HG02588 (cell line): ENCODE results near the gene PIGU.
A peak's percentile ranks its signal among the peaks of the same experiment; 100 is the strongest.

Experiments used
- ATAC-seq: cut with Tn5 transposase; IDR thresholded peaks from one replicate; pipeline ENCODE4 v1.9.1; 2021; ENCODE audit warnings: mild to moderate bottlenecking, moderate library complexity; ENCODE audit not compliant: unreplicated experiment

PIGU gene

DNA sequence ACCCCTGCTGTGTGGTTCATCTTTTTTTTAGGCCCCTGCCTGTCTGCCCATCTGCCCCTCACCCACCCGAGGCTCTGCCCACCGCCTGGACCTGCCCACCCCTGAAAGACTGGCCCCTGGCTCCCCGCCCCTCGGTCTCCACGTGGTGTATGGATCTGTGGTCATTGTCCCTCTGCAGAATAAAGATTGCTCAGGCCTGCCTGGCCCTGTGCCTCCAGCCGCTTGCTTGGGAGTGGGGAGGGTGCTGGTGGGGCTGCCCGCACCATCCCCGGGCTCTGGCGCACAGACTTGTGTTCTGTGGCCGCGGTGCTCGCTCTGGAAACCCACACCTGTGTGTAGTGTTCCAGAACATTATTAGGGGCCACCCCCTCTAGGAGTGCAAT, 116.8 kb downstream of the PIGU start:
- no peak for ATAC-seq

DNA sequence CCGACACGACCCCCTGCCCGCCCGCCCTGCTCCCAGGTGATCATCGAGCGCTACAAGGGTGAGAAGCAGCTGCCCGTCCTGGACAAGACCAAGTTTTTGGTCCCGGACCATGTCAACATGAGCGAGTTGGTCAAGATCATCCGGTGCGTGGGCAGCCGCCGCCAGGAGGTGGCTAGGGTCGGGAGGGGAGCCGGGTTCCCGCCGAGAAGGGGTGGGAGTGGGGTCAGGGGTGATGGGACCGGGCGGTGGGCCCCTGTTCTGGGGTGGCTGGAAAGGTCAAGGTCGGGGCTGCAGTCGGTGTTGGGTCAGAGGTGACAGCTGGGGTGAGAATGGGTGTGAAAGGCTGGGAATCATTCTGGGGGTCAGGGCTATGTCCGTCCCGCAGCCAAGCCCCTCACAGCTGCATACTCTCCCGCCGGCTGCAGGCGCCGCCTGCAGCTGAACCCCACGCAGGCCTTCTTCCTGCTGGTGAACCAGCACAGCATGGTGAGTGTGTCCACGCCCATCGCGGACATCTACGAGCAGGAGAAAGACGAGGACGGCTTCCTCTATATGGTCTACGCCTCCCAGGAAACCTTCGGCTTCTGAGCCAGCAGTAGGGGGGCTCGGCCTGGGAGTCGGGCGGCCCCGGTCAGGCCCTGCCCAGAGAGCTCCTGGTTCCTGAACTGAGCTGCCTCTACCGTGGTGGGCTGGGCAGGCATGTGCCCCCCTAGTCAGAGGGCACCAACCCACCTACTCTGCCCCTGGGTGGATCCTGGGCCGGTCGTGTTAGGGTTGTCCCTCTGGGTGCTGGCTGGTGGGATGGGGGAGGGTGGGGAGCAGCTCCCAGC, 117.4 kb downstream of the PIGU start:
- ATAC-seq: no peak

DNA sequence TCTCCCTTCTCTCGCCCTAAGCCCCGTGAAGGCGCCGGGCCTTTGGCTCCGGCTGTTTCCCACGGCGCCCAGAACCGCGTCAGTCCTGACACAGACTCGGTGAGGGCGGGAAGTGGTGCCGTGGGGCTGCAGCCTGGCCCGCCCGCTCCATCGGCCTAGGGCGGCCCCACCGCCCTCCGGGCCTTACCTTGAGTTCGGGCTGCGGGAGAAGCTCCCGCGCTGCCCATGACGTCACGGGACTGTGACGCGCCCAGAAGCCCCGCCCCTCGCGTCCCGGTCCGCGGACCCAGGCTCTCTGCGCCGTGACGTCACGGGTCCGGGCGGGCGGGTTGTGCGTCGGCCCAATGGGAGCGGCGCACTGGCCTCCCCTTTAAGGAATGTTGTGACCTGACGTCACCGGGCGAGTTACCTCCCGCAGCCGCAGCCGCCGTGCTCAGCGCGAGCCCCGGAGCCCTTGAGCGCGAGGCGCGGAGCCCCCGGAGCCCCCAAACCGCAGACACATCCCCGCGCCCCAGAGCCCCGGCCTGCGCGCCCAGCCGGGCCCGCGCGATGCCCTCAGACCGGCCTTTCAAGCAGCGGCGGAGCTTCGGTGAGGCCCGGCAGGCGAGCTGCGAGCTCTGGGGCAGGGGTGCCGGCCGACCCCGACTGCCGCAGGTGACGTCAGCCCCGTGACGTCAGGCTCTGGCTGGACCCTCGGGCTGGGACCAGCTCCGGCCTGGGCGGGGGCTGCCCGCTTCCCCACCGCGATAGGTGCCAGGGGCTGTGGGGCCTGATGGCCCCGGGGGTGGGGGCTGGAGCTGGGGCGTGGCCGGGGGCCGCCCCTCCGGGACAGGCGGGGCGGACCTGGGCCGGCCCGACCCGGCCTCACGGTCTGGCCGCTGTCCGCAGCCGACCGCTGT, 118.3 kb downstream of the PIGU start, which contains the start of gene MAP1LC3A:
Gene MAP1LC3A, plus strand, starts transcription at position 399 of the 899 bp plus-strand sequence. Its CDS starts 151 bp downstream, at position 550.
- peak; percentile 72 for ATAC-seq

DNA sequence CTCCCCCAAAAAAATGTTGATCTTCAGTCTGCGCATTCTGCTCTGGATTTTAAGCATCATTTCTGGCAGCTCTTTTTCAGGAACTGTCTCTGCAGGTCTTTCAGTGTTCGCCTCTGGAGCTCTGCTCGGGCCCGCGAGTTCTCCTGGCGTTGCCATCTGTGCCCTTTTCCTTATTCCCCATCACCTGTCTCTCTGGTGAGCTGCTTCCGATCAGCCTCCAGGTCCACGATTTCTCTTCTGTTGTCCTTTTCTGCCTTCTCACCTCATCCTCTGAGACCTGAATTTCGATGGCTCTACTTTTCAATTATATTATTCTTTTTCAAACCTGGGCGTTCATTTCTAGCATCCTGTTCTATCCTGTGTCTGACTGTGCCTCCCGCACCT, 119.0 kb downstream of the PIGU start:
- ATAC-seq: no peak

DNA sequence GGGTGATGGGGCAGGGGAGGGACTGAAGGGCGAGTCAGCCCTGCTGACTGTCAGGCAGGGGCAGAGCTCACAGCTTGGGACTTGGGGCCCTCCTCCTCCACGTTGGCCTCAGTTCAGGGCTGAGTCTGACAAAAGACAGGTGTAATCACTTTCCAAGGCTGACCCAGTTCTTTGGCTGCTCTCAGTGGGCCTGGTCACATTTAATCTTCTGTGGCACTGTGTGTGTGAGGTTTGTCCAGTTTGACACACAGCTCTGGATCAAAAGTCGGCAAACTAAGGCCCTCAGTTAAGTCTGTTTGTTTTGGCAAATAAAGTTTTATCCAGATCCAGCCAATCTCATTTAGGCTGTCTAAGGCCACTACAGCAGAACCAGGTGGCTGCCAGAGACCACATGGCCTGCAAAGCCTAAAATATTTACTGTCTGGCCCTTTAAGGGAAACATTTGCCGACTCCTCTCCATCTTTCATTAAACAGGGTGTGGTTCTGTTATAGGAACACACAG, 123.5 kb downstream of the PIGU start:
- ATAC-seq: no peak

DNA sequence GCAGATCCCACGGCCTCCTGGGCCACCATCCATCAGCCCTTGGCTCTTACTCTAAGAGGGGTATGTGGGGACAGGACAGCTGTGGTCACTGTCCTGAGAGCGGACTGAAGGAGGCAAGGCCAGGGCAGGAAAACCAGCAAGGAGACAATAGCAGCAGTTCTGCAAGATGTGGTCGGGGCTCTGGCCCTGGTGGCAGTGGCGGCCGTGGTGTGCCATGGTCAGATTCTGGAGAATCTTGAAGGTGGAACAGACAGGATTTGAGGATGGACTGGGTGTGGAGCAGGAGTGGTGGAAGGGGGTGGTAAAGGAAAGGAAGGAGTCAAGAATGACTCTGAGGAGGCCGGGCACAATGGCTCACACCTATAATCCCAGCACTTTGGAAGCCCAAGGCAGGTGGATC, 124.3 kb downstream of the PIGU start:
- ATAC-seq: no peak

DNA sequence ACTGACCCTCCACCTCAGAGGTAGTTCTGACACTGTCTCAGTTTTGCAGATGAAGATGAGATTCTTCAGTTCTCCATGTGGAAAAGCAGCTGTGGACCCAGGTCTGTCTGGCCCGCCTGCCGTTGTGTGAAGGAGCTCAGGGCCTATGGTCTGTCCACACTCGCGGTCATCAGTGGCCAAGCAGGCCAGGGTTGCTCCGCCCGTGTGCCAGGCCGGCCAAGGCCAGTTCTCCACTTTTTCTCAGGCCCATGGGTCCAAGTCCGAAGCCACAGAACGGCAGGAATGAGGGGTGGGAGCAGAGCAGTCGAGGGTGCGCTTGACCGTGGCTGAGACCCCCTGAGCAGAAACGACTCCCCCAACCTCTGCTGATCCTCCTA, 127.0 kb downstream of the PIGU start:
- no peak for ATAC-seq

DNA sequence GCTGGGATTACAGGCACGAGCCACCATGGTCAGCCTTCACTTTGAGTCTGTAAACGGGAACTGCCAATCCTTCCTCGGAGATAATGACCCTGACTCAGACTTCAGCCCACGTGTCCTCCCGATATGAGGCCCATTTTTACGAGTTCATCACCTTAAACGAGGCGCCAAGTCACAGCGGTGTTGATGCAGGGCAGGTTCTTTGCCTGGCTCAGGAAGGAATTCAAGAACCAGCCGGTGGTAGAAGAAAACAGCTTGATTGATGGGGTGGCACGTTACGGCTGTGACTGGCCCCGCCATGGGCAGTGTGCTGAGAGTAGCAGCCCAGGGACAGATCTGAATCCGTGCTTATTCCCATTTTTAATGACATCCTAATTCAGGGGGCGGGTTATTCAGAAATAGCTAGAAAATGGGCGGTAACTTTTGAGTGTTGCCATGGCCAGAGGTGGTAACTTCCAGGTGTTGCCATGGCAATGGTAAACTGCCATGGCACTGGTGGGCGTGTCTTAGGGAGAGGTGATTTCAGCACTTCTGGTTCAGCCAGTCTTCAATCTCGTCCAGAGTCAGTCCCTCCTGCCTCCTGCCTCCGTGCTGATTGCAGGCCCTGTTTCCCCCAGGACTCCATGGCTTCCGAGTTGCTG, 127.5 kb downstream of the PIGU start:
- no peak for ATAC-seq

DNA sequence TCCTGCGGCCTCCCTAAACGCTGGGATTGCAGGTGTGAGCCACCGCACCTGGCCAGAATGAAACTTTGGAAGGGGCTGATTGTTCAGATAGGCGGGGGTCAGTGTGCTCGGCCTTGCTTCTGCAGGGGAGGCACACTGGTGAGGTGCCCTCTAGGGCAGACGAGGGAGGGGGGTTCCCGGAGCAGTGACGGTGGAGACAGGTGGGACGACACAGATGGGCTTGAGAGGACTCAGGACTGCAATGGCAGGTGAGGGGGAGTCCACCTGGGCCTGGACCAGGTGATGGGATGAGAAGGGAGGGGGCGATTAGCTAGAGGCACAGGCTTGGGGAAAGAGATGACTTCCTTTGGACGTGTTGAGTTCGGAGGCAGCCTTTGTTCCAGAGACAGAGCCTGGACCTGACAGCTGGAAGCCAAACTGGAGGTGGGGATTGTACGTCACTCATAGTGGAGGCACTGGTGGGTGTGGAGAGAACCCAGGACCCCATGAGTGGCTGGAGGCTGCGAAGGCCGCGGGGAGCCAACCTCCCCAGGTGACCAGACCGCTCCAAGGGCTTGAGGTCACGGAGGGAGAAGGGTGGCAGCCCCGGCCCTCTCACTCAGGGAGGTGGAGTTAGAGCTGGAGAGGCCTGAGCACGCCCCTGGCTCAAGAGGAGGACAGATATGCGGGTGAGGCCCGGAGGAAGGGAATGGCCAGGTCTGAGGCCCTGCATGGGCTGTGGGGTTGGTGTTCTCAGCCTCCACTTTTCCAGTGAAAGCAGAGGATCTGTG, 128.9 kb downstream of the PIGU start:
- no peak for ATAC-seq

DNA sequence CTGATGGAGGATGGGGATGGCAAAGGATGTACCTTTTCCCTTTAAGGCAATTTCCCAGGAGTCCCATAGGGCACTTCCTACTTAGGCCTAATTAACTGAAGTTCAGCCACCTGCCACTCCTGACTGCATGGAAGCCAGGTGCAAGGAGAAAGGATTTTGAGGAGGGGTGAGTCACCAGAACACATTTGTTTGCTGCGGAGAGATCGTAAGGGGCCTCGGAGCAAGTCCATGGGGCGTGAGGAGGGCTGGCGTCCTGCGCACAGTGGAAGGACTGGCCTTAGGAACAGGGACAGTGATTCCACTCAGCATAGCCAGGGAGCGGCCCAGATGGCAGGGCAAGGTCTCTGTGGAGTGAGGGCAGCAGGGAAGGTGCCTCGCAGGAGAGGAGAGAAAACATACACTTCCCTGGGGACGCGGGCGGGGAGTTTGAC, 130.1 kb downstream of the PIGU start:
- no peak for ATAC-seq

DNA sequence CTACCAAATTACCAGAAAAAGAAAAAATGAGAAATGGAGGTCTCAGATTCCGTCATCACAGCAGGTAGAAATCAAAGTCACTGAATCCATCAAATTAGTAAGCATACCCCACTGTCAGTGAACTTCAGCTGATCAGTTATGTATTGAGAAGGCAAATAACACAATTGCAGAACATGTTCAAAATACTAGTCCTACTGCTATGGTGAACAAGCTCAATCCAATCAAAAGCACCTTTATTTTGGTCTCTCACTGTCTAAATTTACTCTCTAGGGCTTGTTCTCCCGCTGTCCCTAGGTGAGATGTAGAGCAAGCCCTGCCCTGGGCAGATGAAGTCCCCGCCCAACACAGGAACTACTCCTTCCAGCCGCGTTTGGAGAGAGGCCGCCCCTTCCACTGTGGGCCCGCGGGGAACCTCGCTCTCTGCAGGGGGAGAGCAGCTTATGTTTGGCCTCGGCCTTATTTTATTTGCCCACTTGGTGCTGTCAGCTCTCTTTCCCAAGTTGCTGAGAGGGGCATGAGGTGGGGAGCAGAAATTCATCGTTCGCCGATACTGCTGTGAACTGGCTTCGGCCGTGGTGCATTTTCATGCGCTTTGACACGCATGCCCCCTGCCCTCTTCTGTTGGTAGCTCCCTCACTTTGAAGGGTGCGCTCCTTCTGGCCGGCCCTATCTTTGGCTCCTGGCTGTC, 132.6 kb downstream of the PIGU start:
- no peak for ATAC-seq

DNA sequence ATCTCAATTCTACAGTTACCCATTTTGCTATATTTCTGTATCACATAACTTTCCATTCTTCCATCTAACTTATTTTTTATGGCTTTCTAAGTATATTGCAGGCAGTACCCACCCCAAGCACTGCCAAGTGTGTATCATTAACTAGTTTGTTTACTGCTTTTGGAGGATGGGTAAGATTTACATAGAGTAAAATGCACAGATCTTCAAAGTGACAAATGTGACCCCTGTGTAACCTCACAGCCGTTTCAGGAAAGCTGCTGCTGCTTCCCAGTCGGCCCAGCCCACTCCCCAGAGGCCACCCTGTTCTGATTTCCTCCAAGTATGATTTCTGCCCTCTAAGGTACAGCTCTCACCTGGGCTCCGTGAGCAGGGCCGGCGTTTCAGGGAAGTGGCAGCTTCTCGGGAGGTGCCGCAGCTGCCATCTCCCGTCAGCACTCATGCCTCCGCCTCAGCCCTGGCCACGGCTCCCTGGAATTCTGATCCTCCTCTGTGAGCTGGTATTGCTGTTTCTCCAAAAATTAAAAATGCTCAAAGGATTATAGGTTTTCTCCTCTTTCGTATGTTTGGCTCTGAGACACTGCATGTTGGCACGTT, 133.3 kb downstream of the PIGU start:
- ATAC-seq: no peak

DNA sequence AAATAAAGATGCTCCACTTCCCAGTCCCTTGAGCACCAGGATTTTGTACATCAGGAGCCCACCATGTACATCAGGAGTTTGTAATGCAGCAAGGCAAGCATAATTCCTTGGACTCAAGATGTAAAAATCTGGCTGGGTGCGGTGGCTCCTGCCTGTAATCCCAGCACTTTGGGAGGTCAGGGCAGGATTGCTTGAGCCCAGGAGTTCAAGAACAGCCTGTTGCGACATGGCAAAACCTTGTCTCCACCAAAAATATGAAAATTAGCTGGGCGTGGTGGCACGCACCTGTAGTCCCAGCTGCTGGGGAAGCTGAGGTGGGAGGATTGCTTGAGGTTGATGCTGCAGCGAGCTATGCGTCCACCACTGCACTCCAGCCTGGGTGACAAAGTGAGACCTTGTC, 134.5 kb downstream of the PIGU start:
- ATAC-seq: no peak

DNA sequence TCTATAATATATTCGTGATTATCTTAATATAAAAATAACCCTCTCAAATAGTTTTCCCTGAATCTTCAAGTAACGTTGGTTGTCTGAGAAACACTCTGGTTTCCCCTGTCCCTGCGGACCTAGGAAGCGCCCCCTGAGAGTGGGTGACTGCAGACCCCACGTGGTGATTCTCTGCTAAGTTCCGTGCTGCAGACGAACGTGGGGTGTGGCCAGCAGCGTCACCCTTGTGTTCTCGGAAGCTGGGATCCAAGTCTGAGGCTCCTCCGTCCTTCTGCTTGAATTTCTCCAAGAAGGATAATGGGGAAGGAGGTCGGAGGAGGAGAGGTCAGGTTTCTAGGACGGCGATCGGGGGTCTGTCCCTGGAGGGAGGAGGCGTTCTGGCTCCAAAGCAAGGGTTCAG, 135.0 kb downstream of the PIGU start:
- ATAC-seq: no peak

DNA sequence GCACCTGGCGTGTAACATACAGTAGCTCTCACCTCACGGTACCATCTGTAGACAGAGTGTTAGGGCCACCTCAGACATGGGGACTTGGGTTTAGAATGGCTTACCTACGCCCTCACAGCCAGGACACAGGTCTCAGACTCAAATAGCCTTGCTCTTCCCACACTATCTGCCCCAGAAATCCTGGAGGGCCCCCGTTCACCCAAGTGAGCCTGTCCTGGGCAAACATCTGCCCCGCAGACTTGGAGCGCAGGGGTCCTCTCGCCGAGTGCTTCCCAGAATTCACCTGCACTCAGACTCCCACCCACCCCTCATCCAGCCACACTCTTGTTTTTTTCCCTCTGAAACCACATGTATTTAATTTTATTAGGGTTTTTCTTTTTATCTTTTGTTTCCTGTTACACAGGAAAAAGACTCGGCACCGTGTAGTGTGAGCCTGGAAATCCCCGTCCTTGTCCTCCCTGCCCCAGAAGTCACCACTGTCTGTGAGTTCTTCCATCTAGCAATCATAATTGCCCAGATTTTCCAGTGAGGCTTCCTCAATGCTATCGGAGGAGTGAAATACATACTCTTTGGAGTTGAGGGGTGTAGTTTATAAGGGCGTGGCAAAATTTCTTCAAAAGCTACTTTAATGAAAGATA, 135.5 kb downstream of the PIGU start:
- ATAC-seq: no peak

DNA sequence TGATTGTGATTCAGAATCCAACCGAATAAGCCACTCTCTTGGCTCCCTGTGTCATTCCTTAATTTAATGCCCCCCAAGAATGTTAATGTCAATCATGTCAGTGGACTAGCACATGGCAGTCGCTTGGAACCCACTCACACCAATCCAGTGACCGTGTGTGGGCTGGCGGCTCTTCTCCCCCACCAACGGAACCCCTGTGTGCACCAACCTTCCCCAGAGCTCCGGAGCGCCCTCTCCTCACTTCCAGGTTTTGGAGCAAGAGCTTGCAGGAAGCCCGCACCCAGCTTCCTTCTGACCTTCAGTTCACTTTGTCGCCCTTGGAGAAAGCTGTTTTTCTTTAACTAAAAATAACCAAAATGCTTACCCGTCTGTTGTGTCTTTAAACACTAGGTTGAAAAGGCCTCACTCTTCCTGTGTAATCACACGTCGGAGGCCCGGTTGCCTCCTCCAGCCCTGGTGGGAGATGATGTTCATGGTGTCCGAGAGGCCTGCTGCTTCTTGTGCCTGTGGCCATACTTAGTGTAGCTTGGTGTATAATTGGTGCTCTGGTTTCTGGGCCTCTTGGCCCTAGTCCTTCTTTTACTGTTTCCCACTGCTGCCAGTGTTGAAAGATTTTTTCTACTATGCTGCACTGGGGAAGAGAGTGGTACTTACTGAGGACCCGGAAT, 136.2 kb downstream of the PIGU start:
- ATAC-seq: no peak

DNA sequence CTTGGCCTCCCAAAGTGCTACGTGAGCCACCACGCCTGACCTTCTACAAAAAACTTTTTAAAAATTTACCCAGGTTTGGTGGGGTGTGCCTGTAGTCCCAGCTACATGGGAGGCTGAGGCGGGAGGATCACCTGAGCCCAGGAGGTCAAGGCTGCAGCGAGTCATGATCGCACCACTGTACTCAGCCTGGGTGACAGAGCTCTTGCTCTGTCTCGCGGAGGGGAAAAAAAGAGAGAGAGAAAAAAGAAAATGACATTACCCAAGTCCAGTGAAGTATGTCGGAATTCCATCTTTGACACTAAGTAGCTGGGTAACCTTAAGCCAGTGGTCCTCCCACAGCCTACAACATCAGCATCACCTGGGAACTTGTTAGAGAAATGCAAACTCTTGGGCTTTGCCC, 137.1 kb downstream of the PIGU start:
- no peak for ATAC-seq

DNA sequence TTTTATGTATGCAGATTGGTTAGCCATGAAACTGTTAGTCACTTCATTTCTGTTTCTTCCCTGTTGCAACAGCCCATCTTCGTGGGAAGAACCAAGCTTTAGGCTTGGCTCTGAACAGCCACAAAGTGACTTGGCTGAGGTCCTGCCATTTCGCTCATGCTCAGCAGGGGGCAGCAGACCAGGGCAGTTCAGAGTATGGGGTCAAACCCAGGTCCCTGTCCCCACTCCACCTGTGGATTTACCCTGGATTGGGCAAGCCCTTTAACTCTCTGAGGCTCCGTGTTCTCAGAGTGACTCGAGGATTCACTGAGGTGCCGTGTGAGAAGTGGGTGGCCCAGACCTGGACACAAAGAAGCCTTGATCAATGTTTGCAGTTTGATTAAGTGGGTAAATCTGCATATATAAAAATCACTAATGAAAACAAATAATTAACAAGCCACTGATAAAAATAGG, 138.2 kb downstream of the PIGU start:
- ATAC-seq: no peak
